HG03139 (cell line): Measurements from ENCODE around the gene APAF1.
A peak's percentile ranks its signal among the peaks of the same experiment; 100 is the strongest.
"Not testable (repeated sequence)": the region's sequence is repeated elsewhere in the genome, so short reads cannot be mapped to it uniquely, and the experiment has no call there.

ENCODE experiments used
- ATAC-seq: cut with Tn5 transposase; IDR thresholded peaks from one replicate; pipeline ENCODE4 v1.9.1; 2021; ENCODE audit not compliant: unreplicated experiment

Gene APAF1

DNA sequence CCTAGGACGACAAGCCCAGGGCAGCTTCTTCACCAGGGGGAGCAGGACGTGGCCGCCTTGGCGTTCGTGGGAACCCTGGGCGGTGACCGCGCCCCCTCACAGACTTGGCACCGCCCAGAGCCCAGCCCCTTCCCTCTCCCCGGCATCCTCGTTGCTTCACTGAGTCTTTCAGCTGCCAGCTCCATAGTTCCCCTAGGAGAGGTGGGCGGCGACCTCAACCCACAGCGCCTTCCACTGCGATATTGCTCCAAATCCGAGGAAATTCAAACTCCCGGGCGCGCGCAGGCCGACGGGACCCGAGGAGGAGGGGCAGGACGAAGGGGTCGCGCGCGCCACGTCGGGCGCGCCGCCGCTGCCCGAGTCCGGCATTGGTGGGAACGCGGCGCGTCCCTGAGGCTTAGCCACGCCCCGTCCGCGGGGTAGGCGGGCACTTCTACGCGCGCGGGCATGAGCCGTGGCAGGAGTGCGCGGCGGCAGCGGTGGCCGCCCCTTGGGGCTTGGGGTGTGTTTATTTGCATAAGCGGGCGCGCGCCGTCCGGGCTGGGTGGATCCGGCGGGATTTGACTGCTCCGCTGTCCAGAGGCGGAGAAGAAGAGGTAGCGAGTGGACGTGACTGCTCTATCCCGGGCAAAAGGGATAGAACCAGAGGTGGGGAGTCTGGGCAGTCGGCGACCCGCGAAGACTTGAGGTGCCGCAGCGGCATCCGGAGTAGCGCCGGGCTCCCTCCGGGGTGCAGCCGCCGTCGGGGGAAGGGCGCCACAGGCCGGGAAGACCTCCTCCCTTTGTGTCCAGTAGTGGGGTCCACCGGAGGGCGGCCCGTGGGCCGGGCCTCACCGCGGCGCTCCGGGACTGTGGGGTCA is at the start of gene APAF1, which contains the start of gene IKBIP:
Gene APAF1, plus strand, starts transcription at position 579 of the 860 bp plus-strand sequence. CDS start 3,070 bp downstream, outside the sequence.
Gene IKBIP, minus strand, starts transcription at position 77 of the 860 bp plus-strand sequence. CDS start 87 bp downstream, outside the sequence.
- ATAC-seq, result peak; percentile 83

- not testable (repeated sequence) for ATAC-seq
Measured at GRCh38 chr12:98597313-98597712, 47.8 kb upstream of the APAF1 start.

DNA sequence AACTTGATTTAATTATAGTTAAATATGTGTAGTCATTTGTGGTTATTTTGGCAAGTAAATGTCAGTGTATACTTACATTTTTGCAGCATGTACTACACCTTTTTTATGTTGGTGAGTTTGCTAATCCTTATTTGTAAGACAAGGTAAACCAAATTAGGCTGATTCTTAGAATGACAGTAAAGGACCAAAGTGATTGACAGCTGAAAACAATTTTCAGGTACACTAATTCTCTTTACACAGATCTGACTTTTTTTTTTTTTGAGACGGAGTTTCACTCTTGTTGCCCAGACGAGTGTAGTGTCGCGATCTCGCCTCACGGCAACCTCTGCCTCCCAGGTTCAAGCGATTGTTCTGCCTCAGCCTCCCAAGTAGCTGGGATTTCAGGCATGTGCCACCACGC is 43.2 kb upstream of the APAF1 start:
- ATAC-seq, result no peak

DNA sequence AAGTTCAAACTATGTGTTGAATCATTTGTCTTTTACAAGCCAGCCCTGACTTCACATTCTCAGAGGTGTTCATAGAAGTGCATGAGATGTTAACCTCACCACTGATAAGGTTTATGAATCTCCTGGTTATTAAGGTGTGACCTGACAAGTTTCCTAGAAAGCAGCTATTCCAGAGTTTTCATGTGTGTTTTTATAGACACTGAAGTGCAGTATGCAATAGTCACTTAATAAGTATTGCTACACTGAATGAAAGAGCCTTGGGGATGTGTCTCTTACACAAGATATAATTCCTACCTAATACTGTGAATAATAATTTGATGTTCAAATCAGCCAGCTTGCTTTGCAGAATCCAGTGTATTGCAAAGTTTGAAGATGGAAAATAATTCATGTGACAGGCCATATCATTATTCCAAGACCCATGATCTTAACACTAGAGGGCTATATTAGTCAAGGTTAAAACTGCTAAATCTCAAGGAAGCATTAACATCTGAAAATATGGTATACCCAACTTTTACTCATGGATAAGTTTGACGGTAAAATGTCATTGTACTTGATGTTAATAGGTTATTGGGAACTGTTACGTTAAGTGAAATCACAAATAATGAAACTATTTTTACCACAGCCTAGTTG is 38.6 kb upstream of the APAF1 start:
- ATAC-seq, result no peak

GRCh38 chr12:98610596-98610995 is 34.5 kb upstream of the APAF1 start:
- no peak for ATAC-seq

DNA sequence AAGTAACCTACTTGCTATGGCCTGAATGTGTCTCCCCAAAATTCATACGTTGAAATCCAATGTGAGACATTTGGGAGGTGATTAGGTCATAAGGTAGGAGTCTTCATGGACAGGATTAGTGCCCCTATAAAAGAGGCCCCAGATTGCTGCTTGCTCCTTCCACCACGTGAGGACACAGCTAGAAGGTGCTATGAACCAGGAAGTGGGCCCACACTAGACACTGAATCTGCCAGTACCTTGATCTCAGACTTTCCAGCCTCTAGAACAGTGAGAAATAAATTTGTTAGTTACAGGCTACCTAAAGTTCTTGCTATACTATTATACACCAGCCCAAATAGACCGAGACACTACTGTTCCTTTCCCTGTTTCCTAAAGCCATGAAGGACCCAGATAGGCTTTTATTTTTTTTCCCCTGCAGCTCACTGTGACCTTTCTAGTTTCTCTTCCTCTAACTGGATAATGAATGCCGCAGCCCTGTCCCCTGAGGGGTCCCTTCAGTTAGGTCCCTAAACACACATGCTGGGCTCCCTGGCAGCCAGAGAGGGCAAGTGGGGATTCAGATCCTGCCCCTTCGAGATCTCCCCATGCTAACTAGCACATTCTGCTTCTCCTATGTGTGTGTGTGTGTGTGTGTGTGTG is 32.3 kb upstream of the APAF1 start:
- ATAC-seq, result peak; percentile 91

- ATAC-seq, result no peak
Measured at GRCh38 chr12:98618952-98619351, 26.1 kb upstream of the APAF1 start.

GRCh38 chr12:98635657-98636323 is 9.3 kb upstream of the APAF1 start:
- ATAC-seq, result no peak

DNA sequence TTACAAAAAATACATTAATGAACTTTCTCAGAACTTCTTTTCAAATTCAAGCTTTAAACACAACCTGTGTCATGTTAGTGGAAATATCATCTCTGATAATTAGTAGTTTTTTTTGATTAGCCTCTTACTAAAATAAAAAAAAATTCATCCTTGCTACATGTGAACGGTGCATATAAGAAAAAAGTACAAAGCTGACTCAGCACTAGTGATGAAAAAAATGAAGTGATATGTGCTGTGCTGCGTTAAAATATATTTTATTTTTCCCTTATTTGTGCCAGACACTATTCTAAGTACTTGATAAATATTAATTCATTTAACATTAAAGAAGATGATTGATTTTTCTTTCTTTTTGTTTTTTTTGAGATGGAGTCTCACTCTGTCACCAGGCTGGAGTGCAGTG is 8.0 kb upstream of the APAF1 start:
- ATAC-seq, result no peak

- no peak for ATAC-seq
Measured at GRCh38 chr12:98638009-98638408, 7.1 kb upstream of the APAF1 start.

- no peak for ATAC-seq
Measured at GRCh38 chr12:98639491-98639890, 5.6 kb upstream of the APAF1 start.

GRCh38 chr12:98642801-98643200 is 2.3 kb upstream of the APAF1 start:
- not testable (repeated sequence) for ATAC-seq

- no peak for ATAC-seq
Measured at GRCh38 chr12:98644433-98644711, 718 bp upstream of the APAF1 start.

DNA sequence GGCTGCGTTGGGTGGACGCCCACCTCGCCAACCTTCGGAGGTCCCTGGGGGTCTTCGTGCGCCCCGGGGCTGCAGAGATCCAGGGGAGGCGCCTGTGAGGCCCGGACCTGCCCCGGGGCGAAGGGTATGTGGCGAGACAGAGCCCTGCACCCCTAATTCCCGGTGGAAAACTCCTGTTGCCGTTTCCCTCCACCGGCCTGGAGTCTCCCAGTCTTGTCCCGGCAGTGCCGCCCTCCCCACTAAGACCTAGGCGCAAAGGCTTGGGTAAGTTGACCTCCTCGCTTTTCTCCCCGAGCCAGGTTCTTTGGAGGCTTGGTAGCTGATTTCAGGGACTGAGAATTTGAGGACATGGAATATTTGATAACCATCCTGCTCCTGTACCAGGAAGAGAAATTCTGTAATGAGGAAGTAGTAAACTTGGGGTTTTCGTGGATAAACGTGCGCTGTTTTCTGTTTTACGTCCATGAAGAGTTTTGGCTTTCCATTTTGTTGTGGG is 530 bp downstream of the APAF1 start:
- no peak for ATAC-seq

- no peak for ATAC-seq
Measured at GRCh38 chr12:98646294-98647090, 1.4 kb downstream of the APAF1 start.

DNA sequence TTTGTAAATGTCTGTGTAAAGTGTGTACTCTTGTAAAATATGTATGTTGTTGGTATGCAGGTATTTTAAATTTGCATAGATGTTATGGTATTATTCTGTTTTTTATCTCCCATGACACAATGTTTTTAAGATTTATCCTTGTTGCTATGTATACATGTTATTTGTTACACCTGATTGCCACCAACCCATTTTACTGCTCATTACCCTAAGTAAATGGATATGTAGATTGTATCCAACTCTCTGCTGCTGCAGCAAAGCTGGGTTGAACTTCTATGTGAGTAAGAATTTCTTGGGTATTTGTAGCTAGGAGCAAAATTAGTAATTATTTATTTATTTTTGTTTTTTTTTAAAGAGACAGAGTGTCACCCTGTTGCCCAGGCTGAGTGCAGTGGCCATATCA is 6.2 kb downstream of the APAF1 start:
- ATAC-seq, result no peak

GRCh38 chr12:98653866-98654493 is 8.9 kb downstream of the APAF1 start:
- no peak for ATAC-seq

DNA sequence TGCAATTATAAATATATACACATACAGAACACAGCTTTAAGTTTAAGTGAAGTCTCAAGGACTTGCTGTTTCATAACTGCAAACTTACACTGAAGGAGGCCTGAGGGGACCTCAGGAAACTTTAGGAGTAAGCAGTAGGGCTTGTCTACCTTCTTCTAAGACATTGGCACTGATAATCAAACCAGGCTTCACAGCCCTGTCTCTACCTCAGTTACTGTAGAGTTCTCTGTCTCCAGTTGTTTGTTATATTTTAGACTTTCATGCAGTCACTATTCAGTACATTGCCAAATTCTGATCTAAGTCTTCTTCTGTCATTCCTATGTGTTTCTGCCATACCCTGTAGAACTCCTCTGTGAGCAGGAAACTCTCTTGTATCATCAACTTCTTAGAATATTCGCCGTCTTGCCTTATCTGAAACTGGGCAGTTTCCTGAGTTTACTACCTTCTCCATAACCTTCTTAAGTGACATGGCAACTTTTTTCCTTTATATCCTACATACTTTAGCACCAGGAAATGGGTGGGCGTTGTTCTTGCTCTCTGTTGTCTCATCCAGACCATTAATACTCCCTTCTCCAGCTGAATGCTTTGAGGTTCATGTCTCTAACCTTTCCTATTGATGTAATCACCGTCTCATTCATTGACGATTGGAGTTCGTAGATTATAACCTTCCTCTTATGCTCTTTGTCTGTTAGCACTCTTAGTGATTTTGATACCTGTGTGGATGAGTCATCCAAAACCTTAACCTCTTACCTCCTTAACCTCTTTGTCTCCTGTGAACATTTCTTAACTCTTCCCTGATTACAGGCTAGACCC is 11.4 kb downstream of the APAF1 start:
- no peak for ATAC-seq

DNA sequence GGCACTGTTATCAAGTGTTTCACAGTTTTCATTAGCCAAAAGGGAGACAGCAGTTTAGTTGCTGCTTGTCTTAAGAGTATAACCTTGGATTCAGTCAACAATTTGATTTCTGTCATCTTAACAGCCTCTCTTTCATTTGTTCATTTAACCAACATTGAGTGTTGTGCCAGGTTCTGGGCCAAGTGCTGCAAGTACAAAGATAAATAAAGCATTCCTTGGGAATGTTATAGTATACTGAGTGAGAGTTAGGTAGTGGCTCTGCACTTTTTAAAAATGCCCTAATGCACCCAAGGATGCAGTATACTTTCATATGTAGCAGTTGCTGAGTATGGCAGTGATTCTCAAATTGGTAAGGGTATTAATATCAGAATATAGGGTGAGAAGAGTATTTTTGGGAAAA is 15.4 kb downstream of the APAF1 start:
- no peak for ATAC-seq
